CD14-positive monocyte (primary cell): ENCODE data around the gene SALL1. TPM values are rescaled to one million over a fixed set of nuclear protein-coding genes. Genes with fewer than 3 reads are reported as not detected.

Experiments used
- DNase-seq, 3 donors: peaks; one replicate each; pipeline ENCODE4 v3.0.0-alpha.2; 2011 to 2022
- H2AFZ ChIP-seq: 2 replicates; pipeline ENCODE4 v1.6.0; 2012; ENCODE audit warnings: mild to moderate bottlenecking, low read depth, low read length, inconsistent platforms; ENCODE audit not compliant: insufficient read depth, poor library complexity, severe bottlenecking
- H3K27ac ChIP-seq, 2 donors: 1 replicate in 1 of 2; 2 replicates in 1 of 2; pipeline ENCODE4 v1.5.1; 2012 to 2013; ENCODE audit warnings: low read length in 2 of 2, control low read depth in 1 of 2, inconsistent platforms in 1 of 2, low read depth in 1 of 2, mild to moderate bottlenecking in 1 of 2
- H3K27me3 ChIP-seq, 2 donors: one replicate each; pipeline versions ENCODE4 v1.6.0 to v1.6.1; 2011 to 2013; ENCODE audit warnings: low read length in 2 of 2; ENCODE audit not compliant: control insufficient read depth in 2 of 2, insufficient read depth in 2 of 2
- H3K36me3 ChIP-seq, 2 donors: replicated peaks in 1 of 2; 1 replicate in 1 of 2; 2 replicates in 1 of 2; pipeline versions ENCODE4 v1.5.1 to v1.6.1; 2012 to 2013; ENCODE audit warnings: low read length in 2 of 2, control low read depth in 1 of 2, inconsistent platforms in 1 of 2, mild to moderate bottlenecking in 1 of 2; ENCODE audit not compliant: insufficient read depth in 2 of 2, control insufficient read depth in 1 of 2
- H3K4me1 ChIP-seq, 2 donors: 1 replicate in 1 of 2; 2 replicates in 1 of 2; pipeline versions ENCODE4 v1.5.1 to v1.6.1; 2012 to 2013; ENCODE audit warnings: low read length in 2 of 2, control low read depth in 1 of 2, inconsistent platforms in 1 of 2, mild to moderate bottlenecking in 1 of 2, moderate library complexity in 1 of 2; ENCODE audit not compliant: insufficient read depth in 2 of 2, control insufficient read depth in 1 of 2
- H3K4me2 ChIP-seq: replicated peaks from 2 replicates; pipeline ENCODE3; 2012; ENCODE audit warnings: low read length, moderate library complexity, mild to moderate bottlenecking; ENCODE audit not compliant: poor library complexity, severe bottlenecking; ENCODE audit errors: extremely low read depth
- H3K4me3 ChIP-seq, 3 experiments: fragments of 200-600 bp in 1 of 3; sonication (generic) in 1 of 3; replicated peaks in 1 of 3; 1 replicate in 2 of 3; 2 replicates in 1 of 3; pipeline ENCODE4 v1.5.1; 2011 to 2013; ENCODE audit warnings: low read length in 3 of 3, mild to moderate bottlenecking in 3 of 3, control low read depth in 2 of 3, low read depth in 2 of 3, inconsistent platforms in 1 of 3, moderate library complexity in 1 of 3
- H3K79me2 ChIP-seq: 2 replicates; pipeline ENCODE4 v1.6.0; 2012; ENCODE audit warnings: mild to moderate bottlenecking, control low read depth, inconsistent platforms, low read length, moderate library complexity; ENCODE audit not compliant: insufficient read depth
- H3K9ac ChIP-seq: 2 replicates; pipeline ENCODE4 v1.6.0; 2017; ENCODE audit warnings: low read length, mild to moderate bottlenecking; ENCODE audit not compliant: insufficient read depth, poor library complexity, severe bottlenecking
- H3K9me3 ChIP-seq, 2 donors: replicated peaks in 1 of 2; 1 replicate in 1 of 2; 2 replicates in 1 of 2; pipeline versions ENCODE4 v1.5.1 to v1.6.1; 2012 to 2013; ENCODE audit warnings: low read length in 2 of 2, control low read depth in 1 of 2; ENCODE audit not compliant: control insufficient read depth in 1 of 2, insufficient read depth in 1 of 2
- H4K20me1 ChIP-seq: 2 replicates; pipeline ENCODE4 v1.6.0; 2012; ENCODE audit warnings: mild to moderate bottlenecking, low read length, control low read depth, moderate library complexity; ENCODE audit not compliant: insufficient read depth
- H3K27ac Mint-ChIP-seq, 7 donors: one replicate each; pipeline ENCODE4 v1.8.0; 2020; ENCODE audit warnings: mild to moderate bottlenecking in 7 of 7, mixed read lengths in 7 of 7, moderate library complexity in 6 of 7, inconsistent platforms in 2 of 7
- H3K27me3 Mint-ChIP-seq, 3 donors: one replicate each; pipeline ENCODE4 v1.8.0; 2021 to 2022; ENCODE audit warnings: low read depth in 3 of 3, mild to moderate bottlenecking in 3 of 3, mixed read lengths in 3 of 3, moderate library complexity in 3 of 3, inconsistent platforms in 1 of 3
- H3K36me3 Mint-ChIP-seq, 2 donors: one replicate each; pipeline ENCODE4 v1.8.0; 2020; ENCODE audit warnings: mixed read lengths in 2 of 2, inconsistent platforms in 1 of 2, mild to moderate bottlenecking in 1 of 2
- H3K4me1 Mint-ChIP-seq: one replicate; pipeline ENCODE4 v1.8.0; 2020; ENCODE audit warnings: mild to moderate bottlenecking, mixed read lengths
- H3K4me3 Mint-ChIP-seq, 2 donors: one replicate each; pipeline ENCODE4 v1.8.0; 2020; ENCODE audit warnings: mild to moderate bottlenecking in 2 of 2, mixed read lengths in 2 of 2, moderate library complexity in 1 of 2
- H3K9me3 Mint-ChIP-seq, 7 donors: one replicate each; pipeline ENCODE4 v1.8.0; 2020 to 2022; ENCODE audit warnings: mixed read lengths in 7 of 7, mild to moderate bottlenecking in 6 of 7, moderate library complexity in 6 of 7, inconsistent platforms in 2 of 7
- WGBS: methylation state at CpG from one replicate; pipeline ENCODE4 v1.1.5; 2013; ENCODE audit warnings: missing lambda C conversion rate; ENCODE audit not compliant: insufficient coverage; 5-methylcytosine and 5-hydroxymethylcytosine counted together
- intact Hi-C, 2 donors: fragments of 100-400 bp; cut with micrococcal nuclease; formaldehyde crosslinking; loops; one replicate each; pipeline versions ENCODE4 v1.15.0 to v1.15.1; 2023
- polyA plus RNA-seq, 3 donors: library from polyadenylated mRNA; depleted of rRNA in 1 of 3; unstranded in 2 of 3; stranded (reverse) in 1 of 3; fragments of 300-500 nt in 2 of 3; fragments of >200 nt in 1 of 3; fragmentation: Illumina TruSeq in 2 of 3; gene quantifications; 1 replicate in 2 of 3; 2 replicates in 1 of 3; pipeline ENCODE4 v1.2.3, GENCODE V29; 2012 to 2021
- TF ChIP-seq, protein P1 (sequence below): fragments of 200-600 bp; IDR thresholded peaks from one replicate; pipeline ENCODE4 v1.8.0; 2022; ENCODE audit warnings: antibody characterized with exemption, mild to moderate bottlenecking

Gene SALL1
- polyA plus RNA-seq, 3 donors: not detected

DNA sequence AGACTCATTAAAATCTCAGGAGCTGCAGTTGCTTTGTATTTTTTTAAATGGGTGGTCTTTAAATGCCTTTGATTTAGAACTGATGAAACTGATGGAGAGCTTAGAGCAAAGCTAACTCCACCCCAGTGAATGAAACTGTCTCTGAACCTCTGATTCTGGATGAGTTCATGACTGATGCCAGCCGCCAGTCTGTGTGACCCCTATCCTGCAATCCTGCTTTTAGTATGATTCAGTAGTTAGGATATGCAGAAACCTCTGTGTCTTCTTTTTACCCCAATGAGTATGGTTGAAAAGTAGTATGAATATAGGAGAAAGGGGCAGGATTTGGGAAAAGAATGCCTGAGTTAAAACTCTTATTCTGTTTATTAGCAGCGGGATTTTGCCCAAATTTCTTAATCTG is 12.3 kb upstream of the SALL1 start:
- Mint-ChIP-seq H3K36me3 (no peaks in the 10 kb centered on the region), H3K4me1 (no peaks in the 10 kb centered on the region), H3K27ac (no peak overlapping the region), H3K27me3 (peaks cover 4 to 16% (median 8%) of the 10 kb centered on the region in 3 donors), H3K9me3 (peaks cover 0 to 4% (median 0%) of the 10 kb centered on the region in 7 donors), H3K4me3 (no peak overlapping the region)
- TF ChIP-seq, protein P1, sequence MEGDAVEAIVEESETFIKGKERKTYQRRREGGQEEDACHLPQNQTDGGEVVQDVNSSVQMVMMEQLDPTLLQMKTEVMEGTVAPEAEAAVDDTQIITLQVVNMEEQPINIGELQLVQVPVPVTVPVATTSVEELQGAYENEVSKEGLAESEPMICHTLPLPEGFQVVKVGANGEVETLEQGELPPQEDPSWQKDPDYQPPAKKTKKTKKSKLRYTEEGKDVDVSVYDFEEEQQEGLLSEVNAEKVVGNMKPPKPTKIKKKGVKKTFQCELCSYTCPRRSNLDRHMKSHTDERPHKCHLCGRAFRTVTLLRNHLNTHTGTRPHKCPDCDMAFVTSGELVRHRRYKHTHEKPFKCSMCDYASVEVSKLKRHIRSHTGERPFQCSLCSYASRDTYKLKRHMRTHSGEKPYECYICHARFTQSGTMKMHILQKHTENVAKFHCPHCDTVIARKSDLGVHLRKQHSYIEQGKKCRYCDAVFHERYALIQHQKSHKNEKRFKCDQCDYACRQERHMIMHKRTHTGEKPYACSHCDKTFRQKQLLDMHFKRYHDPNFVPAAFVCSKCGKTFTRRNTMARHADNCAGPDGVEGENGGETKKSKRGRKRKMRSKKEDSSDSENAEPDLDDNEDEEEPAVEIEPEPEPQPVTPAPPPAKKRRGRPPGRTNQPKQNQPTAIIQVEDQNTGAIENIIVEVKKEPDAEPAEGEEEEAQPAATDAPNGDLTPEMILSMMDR: no peak
- Histone ChIP-seq H3K27me3 (peaks cover 0 to 2% of the 10 kb centered on the region in 2 donors), H3K9me3 (no peaks in the 10 kb centered on the region), H3K27ac (no peak overlapping the region), H3K4me3 (no peak overlapping the region), H3K36me3 (no peaks in the 10 kb centered on the region), H3K79me2 (no peaks in the 10 kb centered on the region), H3K4me1 (no peaks in the 10 kb centered on the region), H2AFZ (no peak overlapping the region), H4K20me1 (no peaks in the 10 kb centered on the region), H3K4me2 (no peak overlapping the region), H3K9ac (no peak overlapping the region)
- WGBS: 100% methylated on average over 1 of the region's 2 CpGs
- no peak for DNase-seq
- intact Hi-C loops: no loop called here

DNA sequence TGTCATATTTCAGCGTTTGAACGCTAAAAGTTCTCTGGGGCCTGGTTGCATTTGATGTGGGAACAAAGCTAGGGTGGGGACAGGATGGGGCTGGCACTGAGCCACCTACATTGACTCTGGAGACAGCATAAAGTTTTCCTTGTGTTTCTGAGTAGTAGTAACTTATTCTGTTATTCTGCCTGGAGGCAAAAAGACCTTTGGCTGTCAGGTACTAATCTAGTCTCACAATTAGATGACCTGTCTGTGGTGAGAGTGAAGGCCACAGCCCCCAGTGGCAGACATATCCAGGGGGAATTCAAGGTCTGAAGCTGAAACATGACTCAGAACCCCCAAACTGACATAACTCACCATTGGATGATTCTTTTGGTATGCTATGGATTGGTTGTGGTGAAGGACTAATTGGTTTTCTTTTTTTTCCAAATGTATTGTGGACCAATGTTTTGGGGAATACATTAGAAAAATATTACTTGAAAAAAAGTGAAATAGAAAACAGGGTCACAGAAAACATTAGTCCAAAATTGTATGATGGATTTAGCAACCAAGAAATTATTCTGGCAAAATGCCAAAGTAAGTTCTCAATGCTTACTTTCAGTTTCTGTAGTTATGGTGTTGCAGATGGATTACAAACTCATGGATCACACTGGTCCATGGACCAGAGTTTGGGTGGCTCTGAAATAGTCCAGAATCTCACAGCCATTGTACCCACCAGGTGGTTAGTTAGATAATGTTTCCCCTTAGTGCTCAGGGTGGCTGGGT is 10.5 kb upstream of the SALL1 start:
- peaks cover 14 to 15% of the 10 kb centered on the region in 2 donors for H3K27me3 ChIP-seq
- H4K20me1 ChIP-seq: no peaks in the 10 kb centered on the region
- TF ChIP-seq, protein P1: no peak
- 94% methylated on average over 2 of the region's 2 CpGs for WGBS
- Mint-ChIP-seq H3K4me1 (no peaks in the 10 kb centered on the region), H3K36me3 (no peaks in the 10 kb centered on the region), H3K9me3 (peaks cover 0 to 4% (median 0%) of the 10 kb centered on the region in 7 donors), H3K27ac (no peak overlapping the region), H3K4me3 (no peak overlapping the region), H3K27me3 (peaks cover 18 to 33% (median 24%) of the 10 kb centered on the region in 3 donors)
- intact Hi-C loops: no loop called here
- no peak overlapping the region for H3K4me3 ChIP-seq
- H3K79me2 ChIP-seq: no peaks in the 10 kb centered on the region
- peaks cover 0 to 1% of the 10 kb centered on the region in 2 donors for H3K9me3 ChIP-seq
- H3K4me2 ChIP-seq: no peak overlapping the region
- H3K9ac ChIP-seq: no peak overlapping the region
- no peak for DNase-seq
- no peaks in the 10 kb centered on the region for H3K36me3 ChIP-seq
- H3K27ac ChIP-seq: no peak overlapping the region
- no peaks in the 10 kb centered on the region for H3K4me1 ChIP-seq
- H2AFZ ChIP-seq: no peak overlapping the region
